Activated CD4-positive, alpha-beta T cell treated with anti-CD3 and anti-CD28 coated beads, Interleukin-2, amount 50 U/mL, for 16 hours (primary cell): ENCODE results near the gene PDZD4.

ENCODE experiments used
- DNase-seq: peaks from one replicate; pipeline ENCODE4 v3.0.0-alpha.2; 2020

PDZD4 gene

GRCh38 chrX:153866302-153867019 lies 36.1 kb upstream of the PDZD4 start:
- DNase-seq = no peak

- no peak for DNase-seq
Measured at GRCh38 chrX:153865685-153866084, 35.3 kb upstream of the PDZD4 start.

- DNase-seq = no peak
Measured at GRCh38 chrX:153865321-153865580, 34.9 kb upstream of the PDZD4 start.

- no peak for DNase-seq
Measured at GRCh38 chrX:153864561-153865320, 34.4 kb upstream of the PDZD4 start.

GRCh38 chrX:153864101-153864500 lies 33.8 kb upstream of the PDZD4 start:
- no peak for DNase-seq

GRCh38 chrX:153863251-153863991 lies 33.1 kb upstream of the PDZD4 start:
- no peak for DNase-seq

- DNase-seq = no peak
Measured at GRCh38 chrX:153862369-153863250, 32.3 kb upstream of the PDZD4 start.

- no peak for DNase-seq
Measured at GRCh38 chrX:153861733-153862310, 31.5 kb upstream of the PDZD4 start.

GRCh38 chrX:153861151-153861550 lies 30.8 kb upstream of the PDZD4 start:
- no peak for DNase-seq

GRCh38 chrX:153857348-153857903 lies 27.1 kb upstream of the PDZD4 start:
- DNase-seq = no peak

- no peak for DNase-seq
Measured at GRCh38 chrX:153854702-153855101, 24.4 kb upstream of the PDZD4 start.

- DNase-seq = no peak
Measured at GRCh38 chrX:153853902-153854267, 23.5 kb upstream of the PDZD4 start.

- DNase-seq = no peak
Measured at GRCh38 chrX:153853180-153853901, 23.0 kb upstream of the PDZD4 start.

- no peak for DNase-seq
Measured at GRCh38 chrX:153851981-153852380, 21.6 kb upstream of the PDZD4 start.

- no peak for DNase-seq
Measured at GRCh38 chrX:153848325-153848724, 18.0 kb upstream of the PDZD4 start.

GRCh38 chrX:153845842-153846241 lies 15.5 kb upstream of the PDZD4 start:
- DNase-seq = no peak

GRCh38 chrX:153845195-153845594 lies 14.9 kb upstream of the PDZD4 start:
- DNase-seq = no peak

- no peak for DNase-seq
Measured at GRCh38 chrX:153844509-153845082, 14.3 kb upstream of the PDZD4 start.

- no peak for DNase-seq
Measured at GRCh38 chrX:153836921-153837320, 6.6 kb upstream of the PDZD4 start.

- DNase-seq = no peak
Measured at GRCh38 chrX:153832728-153833127, 2.4 kb upstream of the PDZD4 start.

- no peak for DNase-seq
Measured at GRCh38 chrX:153831429-153832150, 1.2 kb upstream of the PDZD4 start.
